A549 (cell line): ENCODE results near the gene CHIC2.

Experiments used
- EHMT2 ChIP-seq: fragments of 200-600 bp; sonication (generic); IDR thresholded peaks from 2 replicates; pipeline ENCODE4 v1.6.1; 2016; ENCODE audit warnings: antibody characterized with exemption, low read depth, mild to moderate bottlenecking, moderate library complexity
- EP300 ChIP-seq, 2 experiments: fragments of >200 bp; sonication (Bioruptor Twin); formaldehyde crosslinking; IDR thresholded peaks; 2 replicates in 1 of 2; 3 replicates in 1 of 2; pipeline ENCODE4 v1.6.1; 2016 to 2017
- HDAC2 ChIP-seq: fragments of 200-600 bp; sonication (generic); IDR thresholded peaks from 2 replicates; pipeline ENCODE4 v1.6.1; 2016
- JUNB ChIP-seq: fragments of >200 bp; sonication (Bioruptor Twin); formaldehyde crosslinking; IDR thresholded peaks from 2 replicates; pipeline ENCODE4 v1.6.1; 2016
- KDM5A ChIP-seq: fragments of 200-600 bp; sonication (generic); IDR thresholded peaks from 2 replicates; pipeline ENCODE4 v1.6.1; 2016; ENCODE audit warnings: antibody characterized with exemption, mild to moderate bottlenecking
- MAFK ChIP-seq: fragments of 450-650 bp; IDR thresholded peaks from 2 replicates; pipeline ENCODE4 v1.6.1; 2014; ENCODE audit not compliant: partially characterized antibody
- POLR2A ChIP-seq: IDR thresholded peaks from 2 replicates; pipeline ENCODE4 v1.6.1; 2012; ENCODE audit warnings: mild to moderate bottlenecking, low read length
- RNF2 ChIP-seq: fragments of 200-600 bp; sonication (generic); IDR thresholded peaks from 2 replicates; pipeline ENCODE4 v1.6.1; 2016; ENCODE audit warnings: low read depth, mild to moderate bottlenecking, antibody characterized with exemption, moderate library complexity, borderline replicate concordance
- SMC3 ChIP-seq: fragments of >200 bp; sonication (Bioruptor Twin); formaldehyde crosslinking; IDR thresholded peaks from 3 replicates; pipeline ENCODE4 v1.6.1; 2018; ENCODE audit warnings: inconsistent platforms
- TF ChIP-seq, protein P1 (sequence below): fragments of >200 bp; sonication (Bioruptor Twin); formaldehyde crosslinking; IDR thresholded peaks from 3 replicates; pipeline ENCODE4 v1.5.1; 2016
- TF ChIP-seq, protein P2 (sequence below): IDR thresholded peaks from 2 replicates; pipeline ENCODE4 v1.6.1; 2012
- TF ChIP-seq, protein P3 (sequence below): fragments of 200-600 bp; sonication (generic); IDR thresholded peaks from 2 replicates; pipeline ENCODE4 v1.6.1; 2016; ENCODE audit warnings: antibody characterized with exemption, mild to moderate bottlenecking, moderate library complexity
- TF ChIP-seq, protein P4 (sequence below): fragments of 250-450 bp; sonication (Bioruptor Pico); IDR thresholded peaks from 2 replicates; pipeline ENCODE4 v1.5.0; 2021; ENCODE audit warnings: mild to moderate bottlenecking, moderate library complexity, borderline replicate concordance

DNA sequence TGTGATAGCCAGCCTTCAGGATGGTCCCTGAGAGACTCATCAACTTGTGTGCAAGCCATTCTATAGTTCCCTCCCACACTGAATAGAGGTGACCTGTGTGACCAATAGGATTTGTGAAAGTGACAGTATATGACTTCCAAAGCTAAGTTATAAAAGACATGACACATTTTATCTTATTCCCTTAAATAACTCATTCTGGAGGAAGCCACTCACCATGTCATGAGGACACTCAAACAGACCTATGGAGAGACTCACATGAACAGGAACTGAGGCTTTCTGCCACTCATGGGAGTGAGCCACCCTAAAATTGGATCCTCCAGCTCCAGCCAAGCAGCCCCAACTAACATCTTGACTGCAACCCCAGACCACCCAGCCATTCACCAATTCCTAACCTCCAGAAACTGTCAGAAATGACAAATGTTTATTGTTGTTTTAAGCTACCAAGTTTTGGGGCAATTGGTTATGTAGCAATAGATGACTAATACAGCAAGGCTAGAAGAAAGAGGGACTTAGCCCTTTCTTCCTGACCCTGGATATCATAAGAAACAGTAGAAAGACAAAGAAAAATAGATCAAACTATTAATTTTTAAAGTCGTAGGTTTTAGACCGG, 9.0 kb upstream of the CHIC2 start:
- TF ChIP-seq, protein P1, sequence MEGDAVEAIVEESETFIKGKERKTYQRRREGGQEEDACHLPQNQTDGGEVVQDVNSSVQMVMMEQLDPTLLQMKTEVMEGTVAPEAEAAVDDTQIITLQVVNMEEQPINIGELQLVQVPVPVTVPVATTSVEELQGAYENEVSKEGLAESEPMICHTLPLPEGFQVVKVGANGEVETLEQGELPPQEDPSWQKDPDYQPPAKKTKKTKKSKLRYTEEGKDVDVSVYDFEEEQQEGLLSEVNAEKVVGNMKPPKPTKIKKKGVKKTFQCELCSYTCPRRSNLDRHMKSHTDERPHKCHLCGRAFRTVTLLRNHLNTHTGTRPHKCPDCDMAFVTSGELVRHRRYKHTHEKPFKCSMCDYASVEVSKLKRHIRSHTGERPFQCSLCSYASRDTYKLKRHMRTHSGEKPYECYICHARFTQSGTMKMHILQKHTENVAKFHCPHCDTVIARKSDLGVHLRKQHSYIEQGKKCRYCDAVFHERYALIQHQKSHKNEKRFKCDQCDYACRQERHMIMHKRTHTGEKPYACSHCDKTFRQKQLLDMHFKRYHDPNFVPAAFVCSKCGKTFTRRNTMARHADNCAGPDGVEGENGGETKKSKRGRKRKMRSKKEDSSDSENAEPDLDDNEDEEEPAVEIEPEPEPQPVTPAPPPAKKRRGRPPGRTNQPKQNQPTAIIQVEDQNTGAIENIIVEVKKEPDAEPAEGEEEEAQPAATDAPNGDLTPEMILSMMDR, result no peak
- TF ChIP-seq KDM5A (no peak), EHMT2 (no peak), SMC3 (no peak), RNF2 (no peak), JUNB (no peak), EP300 (IDR thresholded peaks at IDR 0.05) (no peak), POLR2A (no peak), HDAC2 (no peak), MAFK (no peak)
- TF ChIP-seq, protein P2, sequence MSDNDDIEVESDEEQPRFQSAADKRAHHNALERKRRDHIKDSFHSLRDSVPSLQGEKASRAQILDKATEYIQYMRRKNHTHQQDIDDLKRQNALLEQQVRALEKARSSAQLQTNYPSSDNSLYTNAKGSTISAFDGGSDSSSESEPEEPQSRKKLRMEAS, result no peak
- TF ChIP-seq, protein P3, sequence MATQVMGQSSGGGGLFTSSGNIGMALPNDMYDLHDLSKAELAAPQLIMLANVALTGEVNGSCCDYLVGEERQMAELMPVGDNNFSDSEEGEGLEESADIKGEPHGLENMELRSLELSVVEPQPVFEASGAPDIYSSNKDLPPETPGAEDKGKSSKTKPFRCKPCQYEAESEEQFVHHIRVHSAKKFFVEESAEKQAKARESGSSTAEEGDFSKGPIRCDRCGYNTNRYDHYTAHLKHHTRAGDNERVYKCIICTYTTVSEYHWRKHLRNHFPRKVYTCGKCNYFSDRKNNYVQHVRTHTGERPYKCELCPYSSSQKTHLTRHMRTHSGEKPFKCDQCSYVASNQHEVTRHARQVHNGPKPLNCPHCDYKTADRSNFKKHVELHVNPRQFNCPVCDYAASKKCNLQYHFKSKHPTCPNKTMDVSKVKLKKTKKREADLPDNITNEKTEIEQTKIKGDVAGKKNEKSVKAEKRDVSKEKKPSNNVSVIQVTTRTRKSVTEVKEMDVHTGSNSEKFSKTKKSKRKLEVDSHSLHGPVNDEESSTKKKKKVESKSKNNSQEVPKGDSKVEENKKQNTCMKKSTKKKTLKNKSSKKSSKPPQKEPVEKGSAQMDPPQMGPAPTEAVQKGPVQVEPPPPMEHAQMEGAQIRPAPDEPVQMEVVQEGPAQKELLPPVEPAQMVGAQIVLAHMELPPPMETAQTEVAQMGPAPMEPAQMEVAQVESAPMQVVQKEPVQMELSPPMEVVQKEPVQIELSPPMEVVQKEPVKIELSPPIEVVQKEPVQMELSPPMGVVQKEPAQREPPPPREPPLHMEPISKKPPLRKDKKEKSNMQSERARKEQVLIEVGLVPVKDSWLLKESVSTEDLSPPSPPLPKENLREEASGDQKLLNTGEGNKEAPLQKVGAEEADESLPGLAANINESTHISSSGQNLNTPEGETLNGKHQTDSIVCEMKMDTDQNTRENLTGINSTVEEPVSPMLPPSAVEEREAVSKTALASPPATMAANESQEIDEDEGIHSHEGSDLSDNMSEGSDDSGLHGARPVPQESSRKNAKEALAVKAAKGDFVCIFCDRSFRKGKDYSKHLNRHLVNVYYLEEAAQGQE, result no peak
- TF ChIP-seq, protein P4, sequence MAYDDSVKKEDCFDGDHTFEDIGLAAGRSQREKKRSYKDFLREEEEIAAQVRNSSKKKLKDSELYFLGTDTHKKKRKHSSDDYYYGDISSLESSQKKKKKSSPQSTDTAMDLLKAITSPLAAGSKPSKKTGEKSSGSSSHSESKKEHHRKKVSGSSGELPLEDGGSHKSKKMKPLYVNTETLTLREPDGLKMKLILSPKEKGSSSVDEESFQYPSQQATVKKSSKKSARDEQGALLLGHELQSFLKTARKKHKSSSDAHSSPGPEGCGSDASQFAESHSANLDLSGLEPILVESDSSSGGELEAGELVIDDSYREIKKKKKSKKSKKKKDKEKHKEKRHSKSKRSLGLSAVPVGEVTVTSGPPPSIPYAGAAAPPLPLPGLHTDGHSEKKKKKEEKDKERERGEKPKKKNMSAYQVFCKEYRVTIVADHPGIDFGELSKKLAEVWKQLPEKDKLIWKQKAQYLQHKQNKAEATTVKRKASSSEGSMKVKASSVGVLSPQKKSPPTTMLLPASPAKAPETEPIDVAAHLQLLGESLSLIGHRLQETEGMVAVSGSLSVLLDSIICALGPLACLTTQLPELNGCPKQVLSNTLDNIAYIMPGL, result no peak
